Panc1 (cell line): ENCODE results near the gene COG3. TPM values are rescaled to one million over a fixed set of nuclear protein-coding genes. Genes with fewer than 3 reads are reported as not detected.

Experiments used
- ATAC-seq: fragments of 200-7000 bp; cut with Tn5 transposase; 2 replicates; pipeline ENCODE4 v1.9.1; 2020; ENCODE audit warnings: mild to moderate bottlenecking, moderate library complexity
- BruUV-seq: library from RNA; stranded (reverse); fragments of 400-500 nt; replicated peaks from 2 replicates; lab custom pipeline; 2021; lab: Mats Ljungman, UMichigan
- CTCF ChIA-PET: fragments of 300-600 bp; sonication (Branson Sonifier 250); formaldehyde crosslinking; loops from one replicate; lab custom pipeline; 2022; ENCODE audit warnings: antibody characterized with exemption; lab: Charles Lee
- POLR2A ChIA-PET: fragments of 300-600 bp; sonication (Branson Sonifier 250); formaldehyde crosslinking; loops from one replicate; lab custom pipeline; 2022; ENCODE audit warnings: antibody characterized with exemption; lab: Charles Lee
- DNase-seq: peaks from one replicate; pipeline ENCODE4 v3.0.0-alpha.2; 2010; ENCODE audit warnings: low read depth, low spot score
- H3K27ac ChIP-seq: 2 replicates; pipeline ENCODE4 v1.5.1; 2011; ENCODE audit warnings: mild to moderate bottlenecking, low read length, inconsistent platforms
- H3K27me3 ChIP-seq: fragments of 200-500 bp; sonication (Bioruptor generic); 2 replicates; pipeline ENCODE4 v1.6.0; 2014; ENCODE audit warnings: low read length, inconsistent platforms; ENCODE audit not compliant: control insufficient read depth, insufficient read depth
- H3K36me3 ChIP-seq: fragments of 200-500 bp; sonication (Bioruptor generic); 2 replicates; pipeline ENCODE4 v1.5.1; 2014; ENCODE audit warnings: inconsistent platforms, mild to moderate bottlenecking, low read length, moderate library complexity; ENCODE audit not compliant: control insufficient read depth, insufficient read depth
- H3K4me1 ChIP-seq: 2 replicates; pipeline ENCODE4 v1.5.1; 2011; ENCODE audit warnings: inconsistent platforms, mild to moderate bottlenecking, low read length, moderate library complexity; ENCODE audit not compliant: control insufficient read depth, insufficient read depth
- H3K4me3 ChIP-seq, 2 experiments: 2 replicates each; pipeline ENCODE4 v1.5.1; 2011 to 2012; ENCODE audit warnings: low read depth in 2 of 2, low read length in 2 of 2, mild to moderate bottlenecking in 2 of 2, inconsistent platforms in 1 of 2, moderate library complexity in 1 of 2
- H3K9me3 ChIP-seq: fragments of 200-500 bp; sonication (Bioruptor generic); 2 replicates; pipeline ENCODE4 v1.5.1; 2014; ENCODE audit warnings: low read depth, mild to moderate bottlenecking, inconsistent platforms, low read length, moderate library complexity; ENCODE audit not compliant: control insufficient read depth, insufficient read depth
- CTCF ChIP-seq: fragments of 450-650 bp; IDR thresholded peaks from 2 replicates; pipeline ENCODE4 v1.5.1; 2017; ENCODE audit warnings: mild to moderate bottlenecking
- POLR2AphosphoS5 ChIP-seq: IDR thresholded peaks from 2 replicates; pipeline ENCODE4 v1.6.1; 2012; ENCODE audit warnings: mild to moderate bottlenecking, low read depth, low read length, moderate library complexity
- SIN3A ChIP-seq: IDR thresholded peaks from 2 replicates; pipeline ENCODE4 v1.6.1; 2012; ENCODE audit warnings: low read depth, mild to moderate bottlenecking, low read length, moderate library complexity, borderline replicate concordance; ENCODE audit not compliant: insufficient read depth
- TCF7L2 ChIP-seq: IDR thresholded peaks from 2 replicates; pipeline ENCODE4 v1.6.1; 2011; ENCODE audit warnings: mild to moderate bottlenecking, low read depth, low read length, inconsistent platforms
- in situ Hi-C: cut with HindIII; loops from 2 replicates; pipeline ENCODE4 v1.10.0; 2016; ENCODE audit warnings: low sequenced_read_pairs, low pct_unique_long_range_greater_than_20kb
- intact Hi-C: fragments of 100-400 bp; cut with micrococcal nuclease; formaldehyde crosslinking; loops from one replicate; pipeline ENCODE4 v1.10.0; 2022; ENCODE audit not compliant: unreplicated experiment
- total RNA-seq: library from RNA; stranded (reverse); gene quantifications from one replicate; pipeline ENCODE4 v1.2.1, GENCODE V29; 2021; ENCODE audit not compliant: unreplicated experiment
- TF ChIP-seq, protein P1 (sequence below), 2 experiments: IDR thresholded peaks; 2 replicates each; pipeline ENCODE4 v1.6.1; 2011 to 2012; ENCODE audit warnings: low read depth in 2 of 2, control low read depth in 1 of 2, low read length in 1 of 2, mild to moderate bottlenecking in 1 of 2, moderate library complexity in 1 of 2; ENCODE audit not compliant: insufficient read depth in 1 of 2

COG3 gene
- total RNA-seq, 1 experiment from 2014 or later = 13.6 TPM

- Histone ChIP-seq H3K4me3 (no peak overlapping the region), H3K9me3 (no peaks in the 10 kb centered on the region), H3K27ac (no peak overlapping the region), H3K4me1 (no peaks in the 10 kb centered on the region), H3K36me3 (no peaks in the 10 kb centered on the region), H3K27me3 (no peaks in the 10 kb centered on the region)
- ChIA-PET CTCF (no interaction called here), POLR2A (no interaction called here)
- TF ChIP-seq TCF7L2 = no peak
- TF ChIP-seq, protein P1, sequence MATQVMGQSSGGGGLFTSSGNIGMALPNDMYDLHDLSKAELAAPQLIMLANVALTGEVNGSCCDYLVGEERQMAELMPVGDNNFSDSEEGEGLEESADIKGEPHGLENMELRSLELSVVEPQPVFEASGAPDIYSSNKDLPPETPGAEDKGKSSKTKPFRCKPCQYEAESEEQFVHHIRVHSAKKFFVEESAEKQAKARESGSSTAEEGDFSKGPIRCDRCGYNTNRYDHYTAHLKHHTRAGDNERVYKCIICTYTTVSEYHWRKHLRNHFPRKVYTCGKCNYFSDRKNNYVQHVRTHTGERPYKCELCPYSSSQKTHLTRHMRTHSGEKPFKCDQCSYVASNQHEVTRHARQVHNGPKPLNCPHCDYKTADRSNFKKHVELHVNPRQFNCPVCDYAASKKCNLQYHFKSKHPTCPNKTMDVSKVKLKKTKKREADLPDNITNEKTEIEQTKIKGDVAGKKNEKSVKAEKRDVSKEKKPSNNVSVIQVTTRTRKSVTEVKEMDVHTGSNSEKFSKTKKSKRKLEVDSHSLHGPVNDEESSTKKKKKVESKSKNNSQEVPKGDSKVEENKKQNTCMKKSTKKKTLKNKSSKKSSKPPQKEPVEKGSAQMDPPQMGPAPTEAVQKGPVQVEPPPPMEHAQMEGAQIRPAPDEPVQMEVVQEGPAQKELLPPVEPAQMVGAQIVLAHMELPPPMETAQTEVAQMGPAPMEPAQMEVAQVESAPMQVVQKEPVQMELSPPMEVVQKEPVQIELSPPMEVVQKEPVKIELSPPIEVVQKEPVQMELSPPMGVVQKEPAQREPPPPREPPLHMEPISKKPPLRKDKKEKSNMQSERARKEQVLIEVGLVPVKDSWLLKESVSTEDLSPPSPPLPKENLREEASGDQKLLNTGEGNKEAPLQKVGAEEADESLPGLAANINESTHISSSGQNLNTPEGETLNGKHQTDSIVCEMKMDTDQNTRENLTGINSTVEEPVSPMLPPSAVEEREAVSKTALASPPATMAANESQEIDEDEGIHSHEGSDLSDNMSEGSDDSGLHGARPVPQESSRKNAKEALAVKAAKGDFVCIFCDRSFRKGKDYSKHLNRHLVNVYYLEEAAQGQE (IDR thresholded peaks at IDR 0.05; ENCODE audit: insufficient read depth in 1 of 2, low read depth in 2 of 2, low read length in 1 of 2) = no peak
- TF ChIP-seq CTCF = no peak
- no peak for ATAC-seq
- BruUV-seq = no TSS peak
- intact Hi-C loops (no loop called here), in situ Hi-C loops (no loop called here)
- DNase-seq = no peak
These were observed 100.6 kb downstream of the COG3 start for GRCh38 chr13:45565331-45565730.

DNA sequence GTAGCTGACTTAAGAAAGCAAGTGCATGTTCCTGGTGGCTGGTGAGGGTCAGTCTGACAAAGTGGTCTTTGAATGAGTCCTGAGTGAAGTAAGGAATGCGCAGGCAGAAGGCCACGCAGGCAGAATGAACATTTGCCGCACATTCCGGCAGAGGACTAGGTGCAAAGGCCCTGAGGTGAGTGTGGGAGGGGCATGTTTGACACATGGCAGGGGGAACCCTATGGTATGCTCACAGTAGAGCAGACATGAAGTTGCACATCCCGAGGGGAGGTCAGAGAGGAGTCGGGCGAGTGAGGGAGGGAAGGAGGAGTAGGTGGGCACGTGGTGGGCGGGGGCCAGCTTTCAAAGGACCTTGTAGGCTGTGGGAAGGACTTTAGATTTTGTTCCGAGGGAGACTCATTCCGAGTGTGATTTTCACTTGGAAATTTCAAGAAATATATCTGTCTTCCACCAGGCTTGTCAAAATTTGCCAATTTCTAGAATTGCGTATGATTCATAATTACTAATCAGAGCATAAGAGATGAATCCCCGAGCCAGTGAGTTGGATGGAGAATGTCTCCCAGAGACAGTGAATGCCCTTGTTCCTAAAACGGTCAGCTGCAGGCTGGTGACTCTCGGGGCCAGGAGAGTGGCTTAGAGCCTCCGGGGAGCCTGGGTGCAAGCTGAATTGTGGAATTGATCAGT is 110.5 kb downstream of the COG3 start:
- intact Hi-C loops (no loop called here), in situ Hi-C loops (no loop called here)
- POLR2A ChIA-PET = no interaction called here
- no peak for ATAC-seq
- H3K27ac ChIP-seq = no peak overlapping the region
- H3K4me3 ChIP-seq = no peak overlapping the region
- no peaks in the 10 kb centered on the region for H3K36me3 ChIP-seq
- CTCF ChIA-PET = interaction anchor here (0.7 kb wide), 1 partner anchor 43 kb away, joined by 3 read pairs; no protein-coding TSS in a partner anchor
- no peaks in the 10 kb centered on the region for H3K27me3 ChIP-seq
- no peak for DNase-seq
- no peaks in the 10 kb centered on the region for H3K9me3 ChIP-seq
- no peaks in the 10 kb centered on the region for H3K4me1 ChIP-seq
- TF ChIP-seq, protein P1 (IDR thresholded peaks at IDR 0.05; ENCODE audit: insufficient read depth in 1 of 2, low read depth in 2 of 2, low read length in 1 of 2) = no peak
- TF ChIP-seq SIN3A (no peak), TCF7L2 (no peak), POLR2AphosphoS5 (no peak), CTCF (no peak)
- BruUV-seq = no TSS peak
